Esophagus muscularis mucosa (tissue), 4 donors: ENCODE results near the gene ZNF660. TPM values are rescaled to one million over a fixed set of nuclear protein-coding genes. Genes with fewer than 3 reads are reported as not detected.

Experiments used
- DNase-seq: peaks from one replicate; pipeline ENCODE4 v3.0.0-alpha.2; 2017; ENCODE audit errors: extremely low spot score
- H3K27ac ChIP-seq, 4 donors: fragments of 200-600 bp; sonication (generic); replicated peaks in 1 of 4; 1 replicate in 3 of 4; 2 replicates in 1 of 4; pipeline ENCODE4 v1.5.1; 2016 to 2019; ENCODE audit warnings: mild to moderate bottlenecking in 1 of 4
- H3K27me3 ChIP-seq, 4 donors: fragments of 200-600 bp; sonication (generic); one replicate each; pipeline versions ENCODE4 v1.5.1 to v1.6.0; 2016 to 2019
- H3K36me3 ChIP-seq, 4 donors: fragments of 200-600 bp; sonication (generic); one replicate each; pipeline ENCODE4 v1.5.1; 2016 to 2019
- H3K4me1 ChIP-seq, 4 donors: fragments of 200-600 bp; sonication (generic); one replicate each; pipeline ENCODE4 v1.5.1; 2016 to 2019
- H3K4me3 ChIP-seq, 4 donors: fragments of 200-600 bp; sonication (generic); 1 replicate in 2 of 4; 2 replicates in 2 of 4; pipeline ENCODE4 v1.5.1; 2016 to 2019; ENCODE audit warnings: mild to moderate bottlenecking in 4 of 4, moderate library complexity in 1 of 4
- H3K9me3 ChIP-seq, 4 donors: fragments of 200-600 bp; sonication (generic); 1 replicate in 3 of 4; 2 replicates in 1 of 4; pipeline ENCODE4 v1.5.1; 2016 to 2019
- CTCF ChIP-seq, 3 experiments: fragments of 200-600 bp in 2 of 3; fragments of 450-650 bp in 1 of 3; sonication (generic) in 2 of 3; IDR thresholded peaks; one replicate each; pipeline ENCODE4 v1.5.1; 2017 to 2019; ENCODE audit warnings: antibody characterized with exemption in 3 of 3, mild to moderate bottlenecking in 2 of 3, moderate library complexity in 1 of 3
- EP300 ChIP-seq: sonication (generic); formaldehyde crosslinking; IDR thresholded peaks from one replicate; pipeline ENCODE4 v1.6.1; 2017; ENCODE audit warnings: antibody characterized with exemption
- POLR2A ChIP-seq: fragments of 450-650 bp; IDR thresholded peaks from one replicate; pipeline ENCODE4 v1.6.1; 2017; ENCODE audit warnings: antibody characterized with exemption, moderate library complexity, mild to moderate bottlenecking, low read depth
- POLR2AphosphoS5 ChIP-seq, 2 donors: sonication (generic); formaldehyde crosslinking; IDR thresholded peaks; one replicate each; pipeline ENCODE4 v1.6.1; 2017; ENCODE audit warnings: antibody characterized with exemption in 2 of 2
- WGBS: methylation state at CpG from one replicate; pipeline ENCODE4 v1.1.5; 2018; 5-methylcytosine and 5-hydroxymethylcytosine counted together
- intact Hi-C: fragments of 100-400 bp; cut with DNase I; formaldehyde crosslinking; loops from one replicate; pipeline ENCODE4 v1.15.1; 2023
- total RNA-seq, 4 donors: library from RNA; depleted of rRNA; stranded (reverse); fragments of >200 nt; gene quantifications; one replicate each; pipeline versions ENCODE4 v1.1.0 to v1.2.1, GENCODE V29; 2016

Gene ZNF660
- total RNA-seq, 4 donors from 2014 or later = 2.1 to 2.9 (median 2.6) TPM

- H3K9me3 ChIP-seq = no peaks in the 10 kb centered on the region
- WGBS = 92% methylated on average over 4 of the region's 9 CpGs
- peaks cover 0 to 44% (median 18%) of the 10 kb centered on the region in 4 donors for H3K36me3 ChIP-seq
- no peak for DNase-seq
- peaks cover 0 to 12% (median 0%) of the 10 kb centered on the region in 4 donors for H3K27me3 ChIP-seq
- TF ChIP-seq EP300 (no peak), POLR2A (no peak)
- H3K4me3 ChIP-seq = no peak overlapping the region
- H3K27ac ChIP-seq = no peak overlapping the region
- intact Hi-C loops = no loop called here
- peaks cover 10 to 28% (median 12%) of the 10 kb centered on the region in 4 donors for H3K4me1 ChIP-seq
Observed at GRCh38 chr3:44557074-44557473, 27.7 kb upstream of the ZNF660 start.

DNA sequence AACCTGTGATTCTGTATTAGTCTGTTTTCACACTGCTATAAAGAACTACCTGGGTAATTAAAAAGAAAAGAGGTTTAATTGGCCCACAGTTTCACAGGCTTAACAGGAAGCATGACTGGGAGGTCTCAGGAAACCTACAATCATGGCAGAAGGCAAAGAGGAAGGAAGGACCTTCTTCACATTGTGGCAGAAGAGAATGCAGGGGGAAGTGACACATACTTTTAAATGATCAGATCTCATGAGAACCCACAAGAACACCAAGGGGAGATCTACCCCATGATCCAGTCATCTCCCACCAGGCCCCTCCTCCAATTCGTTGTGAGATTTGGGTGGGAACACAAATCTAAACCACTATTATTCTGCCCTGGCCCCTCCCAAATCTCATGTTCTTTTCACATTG, 23.7 kb upstream of the ZNF660 start:
- Histone ChIP-seq H3K36me3 (peaks cover 2 to 60% (median 32%) of the 10 kb centered on the region in 4 donors), H3K27me3 (no peaks in the 10 kb centered on the region), H3K4me1 (peaks cover 1 to 13% (median 5%) of the 10 kb centered on the region in 4 donors), H3K27ac (no peak overlapping the region), H3K4me3 (no peak overlapping the region), H3K9me3 (no peaks in the 10 kb centered on the region)
- WGBS = 87% methylated on average over 1 of the region's 1 CpG
- DNase-seq = no peak
- intact Hi-C loops = no loop called here
- TF ChIP-seq CTCF (IDR thresholded peaks at IDR 0.05) (no peak), EP300 (no peak), POLR2AphosphoS5 (IDR thresholded peaks at IDR 0.05) (no peak)

DNA sequence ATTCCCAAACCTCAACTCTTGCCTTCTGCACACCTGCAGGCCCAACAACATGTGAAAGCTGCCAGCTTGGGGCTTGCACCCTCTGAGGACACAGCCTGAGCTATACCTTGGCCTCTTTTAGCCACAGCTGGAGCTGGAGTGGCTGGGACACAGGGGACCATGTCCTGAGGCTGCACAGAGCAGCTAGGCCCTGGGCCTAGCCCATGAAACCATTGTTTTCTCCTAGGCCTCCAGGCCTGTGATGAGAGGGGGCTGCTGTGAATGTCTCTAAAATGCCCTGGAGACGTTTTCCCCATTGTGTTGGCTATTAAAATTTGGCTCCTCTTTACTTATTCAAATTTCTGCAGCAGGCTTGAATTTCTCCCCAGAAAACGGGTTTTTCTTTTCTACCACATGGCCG, 22.6 kb upstream of the ZNF660 start:
- intact Hi-C loops = no loop called here
- Histone ChIP-seq H3K27ac (no peak overlapping the region), H3K4me3 (no peak overlapping the region), H3K36me3 (peaks cover 3 to 66% (median 36%) of the 10 kb centered on the region in 4 donors), H3K27me3 (no peaks in the 10 kb centered on the region), H3K9me3 (no peaks in the 10 kb centered on the region), H3K4me1 (peaks cover 0 to 2% (median under 1%) of the 10 kb centered on the region in 4 donors)
- TF ChIP-seq POLR2AphosphoS5 (IDR thresholded peaks at IDR 0.05) = no peak
- TF ChIP-seq CTCF (IDR thresholded peaks at IDR 0.05) = no peak
- no peak for TF ChIP-seq POLR2A
- 97% methylated on average over 3 of the region's 3 CpGs for WGBS
- no peak for DNase-seq

DNA sequence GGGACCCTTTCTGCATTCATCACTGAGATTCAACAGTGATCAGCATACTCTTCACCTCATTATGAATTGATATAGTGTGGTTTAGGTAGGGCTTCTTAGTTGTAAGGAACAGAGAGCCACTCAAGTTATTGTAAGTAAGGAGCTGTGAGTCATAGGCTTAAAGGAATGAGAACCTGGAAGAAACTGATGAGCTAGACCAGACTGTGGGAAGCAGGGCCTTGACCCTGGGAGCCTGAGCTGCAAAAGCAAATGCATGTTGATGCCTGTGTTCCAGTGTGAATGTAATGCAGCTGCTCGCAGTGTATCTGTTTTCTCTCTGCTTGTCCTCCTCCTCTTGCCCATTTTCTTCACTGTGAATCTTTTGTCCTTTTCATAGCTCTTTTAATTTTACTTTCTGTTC, 16.2 kb upstream of the ZNF660 start:
- Histone ChIP-seq H3K36me3 (peaks cover 35 to 65% (median 51%) of the 10 kb centered on the region in 4 donors), H3K4me3 (no peak overlapping the region), H3K9me3 (peaks cover 0 to 26% (median 15%) of the 10 kb centered on the region in 4 donors), H3K27ac (no peak overlapping the region), H3K27me3 (no peaks in the 10 kb centered on the region), H3K4me1 (no peaks in the 10 kb centered on the region)
- no peak for DNase-seq
- WGBS = 100% methylated on average over 1 of the region's 1 CpG
- intact Hi-C loops = no loop called here
- TF ChIP-seq EP300 (no peak), CTCF (IDR thresholded peaks at IDR 0.05) (no peak), POLR2A (no peak), POLR2AphosphoS5 (IDR thresholded peaks at IDR 0.05) (no peak)

DNA sequence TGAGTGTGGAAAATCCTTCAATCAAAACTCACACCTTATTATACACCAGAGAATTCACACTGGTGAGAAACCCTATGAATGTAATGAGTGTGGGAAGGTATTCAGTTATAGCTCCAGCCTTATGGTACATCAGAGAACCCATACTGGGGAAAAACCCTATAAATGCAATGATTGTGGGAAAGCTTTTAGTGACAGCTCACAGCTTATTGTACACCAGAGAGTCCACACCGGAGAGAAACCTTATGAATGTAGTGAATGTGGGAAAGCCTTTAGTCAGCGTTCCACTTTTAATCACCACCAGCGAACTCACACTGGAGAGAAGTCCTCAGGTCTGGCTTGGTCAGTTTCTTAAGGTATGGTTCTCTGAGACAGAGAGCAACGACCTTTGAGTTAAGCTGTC, 13.7 kb upstream of the ZNF660 start:
- no peak for DNase-seq
- Histone ChIP-seq H3K27ac (no peak overlapping the region), H3K36me3 (peaks cover 33 to 51% (median 40%) of the 10 kb centered on the region in 4 donors), H3K9me3 (peaks cover 0 to 31% (median 15%) of the 10 kb centered on the region in 4 donors), H3K4me1 (no peaks in the 10 kb centered on the region), H3K27me3 (no peaks in the 10 kb centered on the region), H3K4me3 (no peak overlapping the region)
- intact Hi-C loops = no loop called here
- TF ChIP-seq POLR2AphosphoS5 (IDR thresholded peaks at IDR 0.05) = no peak
- no peak for TF ChIP-seq CTCF (IDR thresholded peaks at IDR 0.05)
- no peak for TF ChIP-seq EP300
- no peak for TF ChIP-seq POLR2A
- WGBS = 95% methylated on average over 4 of the region's 4 CpGs
